ENCODE data around the gene GYG1.

DNA sequence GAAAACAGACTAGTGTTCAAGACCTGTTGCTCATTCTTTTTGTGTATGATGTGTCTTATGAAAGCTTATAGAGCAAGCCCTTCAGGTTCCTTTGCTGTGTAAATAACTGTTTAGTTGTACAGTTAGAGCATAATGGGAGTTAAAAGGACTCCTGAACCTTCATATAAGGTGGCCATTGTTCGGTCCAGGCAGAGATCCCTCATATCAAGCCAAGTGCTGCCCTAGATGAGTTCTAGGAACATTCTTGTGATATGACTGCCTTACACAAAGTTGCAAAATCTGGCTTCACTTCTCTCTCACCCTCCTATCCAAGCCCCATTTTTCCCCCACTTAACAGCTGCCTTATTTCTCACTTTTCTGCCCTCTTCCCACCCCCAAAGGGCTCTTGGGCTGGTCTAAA is 26.9 kb downstream of the GYG1 start:
- TF ChIP-seq, protein P1, sequence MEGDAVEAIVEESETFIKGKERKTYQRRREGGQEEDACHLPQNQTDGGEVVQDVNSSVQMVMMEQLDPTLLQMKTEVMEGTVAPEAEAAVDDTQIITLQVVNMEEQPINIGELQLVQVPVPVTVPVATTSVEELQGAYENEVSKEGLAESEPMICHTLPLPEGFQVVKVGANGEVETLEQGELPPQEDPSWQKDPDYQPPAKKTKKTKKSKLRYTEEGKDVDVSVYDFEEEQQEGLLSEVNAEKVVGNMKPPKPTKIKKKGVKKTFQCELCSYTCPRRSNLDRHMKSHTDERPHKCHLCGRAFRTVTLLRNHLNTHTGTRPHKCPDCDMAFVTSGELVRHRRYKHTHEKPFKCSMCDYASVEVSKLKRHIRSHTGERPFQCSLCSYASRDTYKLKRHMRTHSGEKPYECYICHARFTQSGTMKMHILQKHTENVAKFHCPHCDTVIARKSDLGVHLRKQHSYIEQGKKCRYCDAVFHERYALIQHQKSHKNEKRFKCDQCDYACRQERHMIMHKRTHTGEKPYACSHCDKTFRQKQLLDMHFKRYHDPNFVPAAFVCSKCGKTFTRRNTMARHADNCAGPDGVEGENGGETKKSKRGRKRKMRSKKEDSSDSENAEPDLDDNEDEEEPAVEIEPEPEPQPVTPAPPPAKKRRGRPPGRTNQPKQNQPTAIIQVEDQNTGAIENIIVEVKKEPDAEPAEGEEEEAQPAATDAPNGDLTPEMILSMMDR (IDR thresholded peaks at IDR 0.05; ENCODE audit: low read depth, low read length), result no peak
- TF ChIP-seq EZH2phosphoT487 (IDR thresholded peaks at IDR 0.05; ENCODE audit: low read depth), result no peak

Measured in OCI-LY3 (cell line).